ENCODE data around the gene PCDHA1. TPM values are rescaled to one million over a fixed set of nuclear protein-coding genes. Genes with fewer than 3 reads are reported as not detected.

Gene PCDHA1
- total RNA-seq, 4 donors from 2014 or later = not detected

DNA sequence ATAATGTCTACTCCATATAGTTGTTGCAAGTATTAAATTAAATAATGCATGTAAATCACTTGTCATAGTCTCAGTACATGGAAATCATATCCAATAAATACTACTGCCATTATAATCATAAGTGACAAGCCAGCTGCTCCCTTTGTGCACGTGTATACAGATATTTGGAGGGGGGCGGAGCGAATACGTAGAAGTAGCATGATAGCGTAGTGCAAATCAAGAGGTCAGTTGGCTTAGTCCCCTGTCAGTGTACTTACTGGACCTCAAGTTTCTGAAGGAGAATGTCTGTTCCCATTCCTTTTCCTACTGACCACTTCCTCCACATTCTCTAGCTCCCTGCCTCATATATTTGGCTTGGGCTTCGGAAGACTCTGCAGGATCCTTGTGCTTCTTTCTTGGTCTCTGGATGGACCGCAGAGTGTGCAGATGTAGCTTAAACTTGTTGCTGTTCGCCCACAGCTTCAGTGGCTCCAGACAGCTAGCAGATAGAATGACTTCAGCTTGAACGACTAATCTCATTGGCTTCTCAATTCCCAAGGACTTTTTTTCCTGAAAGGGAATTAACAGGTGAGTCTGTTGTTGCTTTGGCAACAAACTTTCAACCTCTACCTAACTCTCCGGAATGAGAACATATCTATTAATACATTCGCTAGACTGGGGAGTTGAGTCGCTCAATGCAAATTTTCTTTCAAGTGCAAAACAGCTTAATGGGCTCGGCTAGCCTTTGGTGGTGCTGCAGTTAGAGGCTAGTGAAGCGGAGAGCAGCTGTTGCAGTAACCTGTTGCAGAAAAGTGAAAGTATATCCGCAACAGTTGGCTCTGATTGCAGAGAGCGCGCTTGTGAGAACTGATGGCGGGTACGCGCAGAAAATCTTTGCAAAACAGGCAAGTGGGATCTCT lies 264.9 kb downstream of the PCDHA1 start, which contains the start of gene PCDHB1:
TSS of gene PCDHB1 (plus strand) at position 753 of the 899 bp plus-strand sequence. CDS start at position 850, 97 bp downstream.
- no peak for TF ChIP-seq CTCF (IDR thresholded peaks at IDR 0.05)
- ATAC-seq (ENCODE audit: low FRiP score) = no peak
- DNase-seq (ENCODE audit: low spot score) = no peak

- DNase-seq (ENCODE audit: low spot score) (no peak), ATAC-seq (ENCODE audit: low FRiP score) (no peak)
- TF ChIP-seq CTCF (IDR thresholded peaks at IDR 0.05) = no peak
Observed at GRCh38 chr5:141051521-141051866, 265.6 kb downstream of the PCDHA1 start.

Small RNA genes within 50 kb of the gene (small RNA-seq; reads per million reads assigned to genes)
- not detected for gene AC010223.1

Other genes starting within 250 kb of the PCDHA1 start
- 10 to 100 TPM; 22.9 to 35.7 (median 31.5) TPM for gene EIF4EBP3, start 238.5 kb upstream of the PCDHA1 start, total RNA-seq
- 10 to 100 TPM; 18.1 to 44.2 (median 24.3) TPM for gene SRA1, start 228.7 kb upstream of the PCDHA1 start, total RNA-seq
- 10 to 100 TPM; 13.5 to 55.9 (median 33.2) TPM for gene APBB3, start 221.5 kb upstream of the PCDHA1 start, total RNA-seq
- gene SLC35A4, start 221.3 kb upstream of the PCDHA1 start, total RNA-seq = 10 to 100 TPM; 25.1 to 55.1 (median 38.1) TPM
- gene CD14, start 153.0 kb upstream of the PCDHA1 start, total RNA-seq = 100 to 1,000 TPM; 129 to 173 (median 158) TPM
- 10 to 100 TPM; 18.7 to 96.9 (median 29.8) TPM for gene TMCO6, start 146.7 kb upstream of the PCDHA1 start, total RNA-seq
- gene NDUFA2, start 138.5 kb upstream of the PCDHA1 start, total RNA-seq = 10 to 100 TPM; 39.3 to 79.3 (median 62.2) TPM
- 100 to 1,000 TPM in 2 of 4 donors, 10 to 100 TPM in 2; 76.0 to 129 (median 105) TPM for gene IK, start 138.3 kb upstream of the PCDHA1 start, total RNA-seq
- 10 to 100 TPM; 21.2 to 29.9 (median 25.2) TPM for gene WDR55, start 121.2 kb upstream of the PCDHA1 start, total RNA-seq
- gene DND1, start 112.6 kb upstream of the PCDHA1 start, total RNA-seq = 1 to 10 TPM in 2 of 4 donors, under 1 TPM in 2; 0.84 to 2.5 (median 1.3) TPM
- 10 to 100 TPM; 49.6 to 76.6 (median 58.8) TPM for gene HARS1, start 94.8 kb upstream of the PCDHA1 start, total RNA-seq
- 10 to 100 TPM; 11.9 to 30.9 (median 20.6) TPM for gene HARS2, start 94.7 kb upstream of the PCDHA1 start, total RNA-seq
- gene ZMAT2, start 85.7 kb upstream of the PCDHA1 start, total RNA-seq = 10 to 100 TPM; 38.3 to 49.6 (median 47.0) TPM
- gene PCDHA2, start 8.7 kb downstream of the PCDHA1 start, total RNA-seq = under 1 TPM in 3 of 4 donors, not detected in 1; 0.12 to 0.93 (median 0.47) TPM
- gene PCDHA3, start 14.9 kb downstream of the PCDHA1 start, total RNA-seq = 1 to 10 TPM in 1 of 4 donors, under 1 TPM in 3; 0.25 to 3.1 (median 0.56) TPM
- 1 to 10 TPM in 3 of 4 donors, under 1 TPM in 1; 0.60 to 1.5 (median 1.1) TPM for gene PCDHA4, start 20.9 kb downstream of the PCDHA1 start, total RNA-seq
- under 1 TPM in 3 of 4 donors, not detected in 1; 0.31 to 0.47 (median 0.46) TPM for gene PCDHA5, start 35.5 kb downstream of the PCDHA1 start, total RNA-seq
- gene PCDHA6, start 41.8 kb downstream of the PCDHA1 start, total RNA-seq = 1 to 10 TPM in 2 of 4 donors, under 1 TPM in 2; 0.12 to 1.5 (median 0.99) TPM
- gene PCDHA7, start 48.1 kb downstream of the PCDHA1 start, total RNA-seq = 1 to 10 TPM in 2 of 4 donors, under 1 TPM in 2; 0.12 to 1.4 (median 0.86) TPM
- gene PCDHA8, start 55.0 kb downstream of the PCDHA1 start, total RNA-seq = under 1 TPM; 0.13 to 0.79 (median 0.35) TPM
- under 1 TPM in 3 of 4 donors, not detected in 1; 0.44 to 0.79 (median 0.56) TPM for gene PCDHA9, start 62.2 kb downstream of the PCDHA1 start, total RNA-seq
- gene PCDHA10, start 69.8 kb downstream of the PCDHA1 start, total RNA-seq = 1 to 10 TPM in 2 of 4 donors, under 1 TPM in 2; 0.48 to 2.5 (median 1.5) TPM
- gene PCDHA11, start 82.8 kb downstream of the PCDHA1 start, total RNA-seq = 1 to 10 TPM in 1 of 4 donors, under 1 TPM in 3; 0.16 to 1.2 (median 0.49) TPM
- gene PCDHA12, start 89.2 kb downstream of the PCDHA1 start, total RNA-seq = 1 to 10 TPM in 2 of 4 donors, under 1 TPM in 2; 0.69 to 4.9 (median 1.1) TPM
- gene PCDHA13, start 96.0 kb downstream of the PCDHA1 start, total RNA-seq = 1 to 10 TPM in 3 of 4 donors, under 1 TPM in 1; 0.96 to 1.4 (median 1.2) TPM
- 1 to 10 TPM in 2 of 4 donors, under 1 TPM in 2; 0.47 to 2.1 (median 0.87) TPM for gene PCDHAC1, start 140.2 kb downstream of the PCDHA1 start, total RNA-seq
- 10 to 100 TPM in 1 of 4 donors, 1 to 10 TPM in 3; 3.1 to 10.0 (median 3.8) TPM for gene PCDHAC2, start 180.3 kb downstream of the PCDHA1 start, total RNA-seq